HepG2 (cell line): ENCODE data around the gene CGB8.

Experiments
- CBX5 ChIP-seq: sonication (generic); formaldehyde crosslinking; IDR thresholded peaks from 2 replicates; pipeline ENCODE4 v1.4.0; 2020; ENCODE audit warnings: missing genetic modification reagents, borderline replicate concordance
- JUN ChIP-seq: sonication (generic); formaldehyde crosslinking; IDR thresholded peaks from 2 replicates; pipeline ENCODE4 v1.4.0; 2020; ENCODE audit warnings: mild to moderate bottlenecking, missing genetic modification reagents
- MZF1 ChIP-seq: sonication (generic); formaldehyde crosslinking; IDR thresholded peaks from 2 replicates; pipeline ENCODE4 v1.8.1; 2023; ENCODE audit warnings: mild to moderate bottlenecking, missing genetic modification reagents, borderline replicate concordance
- POLR2AphosphoS5 ChIP-seq: IDR thresholded peaks from 2 replicates; pipeline ENCODE4 v1.6.1; 2012; ENCODE audit warnings: low read depth, low read length
- ZNF563 ChIP-seq: sonication (generic); formaldehyde crosslinking; IDR thresholded peaks from 2 replicates; pipeline ENCODE4 v1.8.0; 2022; ENCODE audit warnings: mild to moderate bottlenecking, moderate library complexity, missing genetic modification reagents
- TF ChIP-seq, protein P1 (sequence below): sonication (generic); formaldehyde crosslinking; IDR thresholded peaks from 2 replicates; pipeline ENCODE4 v1.5.0; 2020; ENCODE audit warnings: mild to moderate bottlenecking, missing genetic modification reagents, moderate library complexity

DNA sequence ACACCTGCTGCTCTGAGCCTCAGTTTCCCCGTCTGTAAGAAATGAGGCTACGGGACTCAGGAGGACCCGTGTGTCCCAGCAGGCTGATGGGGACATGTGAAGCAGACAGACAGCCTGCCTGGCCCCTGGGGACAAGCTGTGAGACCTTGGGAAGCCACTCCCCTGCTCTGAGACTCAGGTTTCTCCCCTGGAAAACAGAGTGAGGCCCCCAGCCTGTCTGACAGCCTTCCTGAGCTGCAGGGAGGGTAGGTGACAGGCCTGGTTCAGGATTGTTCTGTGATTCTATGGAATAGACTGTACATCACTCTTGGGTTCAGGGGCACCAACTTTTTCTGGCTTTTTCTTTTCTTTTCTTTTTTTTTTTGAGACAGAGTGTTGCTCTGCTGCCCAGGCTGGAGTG, 18.6 kb upstream of the CGB8 start:
- TF ChIP-seq ZNF563 (CRISPR knock-in tag), result no peak
- TF ChIP-seq, protein P1, sequence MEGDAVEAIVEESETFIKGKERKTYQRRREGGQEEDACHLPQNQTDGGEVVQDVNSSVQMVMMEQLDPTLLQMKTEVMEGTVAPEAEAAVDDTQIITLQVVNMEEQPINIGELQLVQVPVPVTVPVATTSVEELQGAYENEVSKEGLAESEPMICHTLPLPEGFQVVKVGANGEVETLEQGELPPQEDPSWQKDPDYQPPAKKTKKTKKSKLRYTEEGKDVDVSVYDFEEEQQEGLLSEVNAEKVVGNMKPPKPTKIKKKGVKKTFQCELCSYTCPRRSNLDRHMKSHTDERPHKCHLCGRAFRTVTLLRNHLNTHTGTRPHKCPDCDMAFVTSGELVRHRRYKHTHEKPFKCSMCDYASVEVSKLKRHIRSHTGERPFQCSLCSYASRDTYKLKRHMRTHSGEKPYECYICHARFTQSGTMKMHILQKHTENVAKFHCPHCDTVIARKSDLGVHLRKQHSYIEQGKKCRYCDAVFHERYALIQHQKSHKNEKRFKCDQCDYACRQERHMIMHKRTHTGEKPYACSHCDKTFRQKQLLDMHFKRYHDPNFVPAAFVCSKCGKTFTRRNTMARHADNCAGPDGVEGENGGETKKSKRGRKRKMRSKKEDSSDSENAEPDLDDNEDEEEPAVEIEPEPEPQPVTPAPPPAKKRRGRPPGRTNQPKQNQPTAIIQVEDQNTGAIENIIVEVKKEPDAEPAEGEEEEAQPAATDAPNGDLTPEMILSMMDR (CRISPR knock-in tag), result no peak
- no peak for TF ChIP-seq JUN (CRISPR knock-in tag)
- no peak for TF ChIP-seq CBX5
- TF ChIP-seq POLR2AphosphoS5, result no peak
- TF ChIP-seq MZF1 (CRISPR knock-in tag), result no peak
